Muscle of back (tissue), 11 donors: ENCODE data around the gene CCDC192. TPM values are rescaled to one million over a fixed set of nuclear protein-coding genes. Genes with fewer than 3 reads are reported as not detected.
A peak's percentile ranks its signal among the peaks of the same experiment; 100 is the strongest.

Experiments used
- DNase-seq, 3 donors: peaks; one replicate each; pipeline versions ENCODE4 v3.0.0 to v3.0.0-alpha.2; 2013
- polyA plus RNA-seq, 10 donors: library from polyadenylated mRNA; unstranded; fragments of 120-200 nt; gene quantifications; one replicate each; pipeline ENCODE4 v1.2.1, GENCODE V29; 2013; ENCODE audit not compliant: insufficient read length in 10 of 10

CCDC192 gene
- polyA plus RNA-seq, 10 donors = 0.24 to 1.2 (median 0.49) TPM

GRCh38 chr5:127916885-127917573 is 213.8 kb downstream of the CCDC192 start:
- DNase-seq = no peak

GRCh38 chr5:127919006-127919796 is 216.0 kb downstream of the CCDC192 start:
- DNase-seq = no peak

- DNase-seq = no peak
Measured at GRCh38 chr5:127919818-127920217, 216.6 kb downstream of the CCDC192 start.

- DNase-seq = no peak
Measured at GRCh38 chr5:127920936-127921335, 217.7 kb downstream of the CCDC192 start.

- DNase-seq = no peak
Measured at GRCh38 chr5:127922603-127923002, 219.4 kb downstream of the CCDC192 start.

GRCh38 chr5:127923804-127924570 is 220.8 kb downstream of the CCDC192 start:
- no peak for DNase-seq

- no peak for DNase-seq
Measured at GRCh38 chr5:127924606-127925005, 221.4 kb downstream of the CCDC192 start.

GRCh38 chr5:127925916-127926315 is 222.7 kb downstream of the CCDC192 start:
- DNase-seq = no peak

- no peak for DNase-seq
Measured at GRCh38 chr5:127926974-127927373, 223.8 kb downstream of the CCDC192 start.

GRCh38 chr5:127928053-127928452 is 224.9 kb downstream of the CCDC192 start:
- no peak for DNase-seq

GRCh38 chr5:127930311-127930710 is 227.1 kb downstream of the CCDC192 start:
- DNase-seq = no peak

GRCh38 chr5:127931396-127931795 is 228.2 kb downstream of the CCDC192 start:
- DNase-seq = no peak

- DNase-seq = no peak
Measured at GRCh38 chr5:127933348-127933747, 230.2 kb downstream of the CCDC192 start.

GRCh38 chr5:127934791-127935256 is 231.6 kb downstream of the CCDC192 start:
- DNase-seq = no peak

GRCh38 chr5:127935398-127935797 is 232.2 kb downstream of the CCDC192 start:
- DNase-seq = no peak

- DNase-seq = no peak
Measured at GRCh38 chr5:127936439-127936972, 233.3 kb downstream of the CCDC192 start.

GRCh38 chr5:127938746-127939145 is 235.6 kb downstream of the CCDC192 start:
- no peak for DNase-seq

- no peak for DNase-seq
Measured at GRCh38 chr5:127940854-127941253, 237.7 kb downstream of the CCDC192 start.

- DNase-seq = peak; percentile 22 to 78 (median 38)
Measured at GRCh38 chr5:127941646-127942045, 238.5 kb downstream of the CCDC192 start.

- no peak for DNase-seq
Measured at GRCh38 chr5:127942246-127943060, 239.3 kb downstream of the CCDC192 start.

- DNase-seq = no peak
Measured at GRCh38 chr5:127943061-127943371, 239.8 kb downstream of the CCDC192 start.
